Activated T-helper 1 cell treated with anti-CD3 and anti-CD28 coated beads, Interleukin-2, amount 50 U/mL, for 16 hours (primary cell): ENCODE measurements around the gene GPBP1L1.

Experiments
- DNase-seq, 2 donors: peaks; one replicate each; pipeline ENCODE4 v3.0.0-alpha.2; 2020; ENCODE audit warnings: low read depth in 1 of 2, low spot score in 1 of 2

The GPBP1L1 gene

GRCh38 chr1:45643321-45643720, 43.0 kb downstream of the GPBP1L1 start:
- DNase-seq = no peak

- no peak for DNase-seq
Observed at GRCh38 chr1:45640293-45640692, 46.0 kb downstream of the GPBP1L1 start.

GRCh38 chr1:45635211-45635610, 51.1 kb downstream of the GPBP1L1 start:
- no peak for DNase-seq

GRCh38 chr1:45630429-45630828, 55.9 kb downstream of the GPBP1L1 start:
- no peak for DNase-seq

- no peak for DNase-seq
Observed at GRCh38 chr1:45629035-45629434, 57.3 kb downstream of the GPBP1L1 start.

GRCh38 chr1:45623972-45624371, 62.4 kb downstream of the GPBP1L1 start, which contains the start of gene CCDC17:
Gene CCDC17, minus strand, starts transcription at chr1:45624054. Its CDS starts 145 bp downstream, at chr1:45623909.
- DNase-seq = no peak

- no peak for DNase-seq
Observed at GRCh38 chr1:45622524-45623394, 63.6 kb downstream of the GPBP1L1 start.

GRCh38 chr1:45621895-45622523, 64.3 kb downstream of the GPBP1L1 start:
- DNase-seq = no peak

GRCh38 chr1:45621501-45621836, 64.9 kb downstream of the GPBP1L1 start:
- no peak for DNase-seq

GRCh38 chr1:45620588-45621500, 65.5 kb downstream of the GPBP1L1 start:
- no peak for DNase-seq

GRCh38 chr1:45619149-45619921, 67.0 kb downstream of the GPBP1L1 start:
- DNase-seq = no peak

- no peak for DNase-seq
Observed at GRCh38 chr1:45617618-45618017, 68.7 kb downstream of the GPBP1L1 start.

- no peak for DNase-seq
Observed at GRCh38 chr1:45615885-45616284, 70.4 kb downstream of the GPBP1L1 start.

GRCh38 chr1:45612941-45613579, 73.3 kb downstream of the GPBP1L1 start:
- no peak for DNase-seq

- DNase-seq = no peak
Observed at GRCh38 chr1:45610589-45611226, 75.6 kb downstream of the GPBP1L1 start.

- DNase-seq = no peak
Observed at GRCh38 chr1:45608175-45609156, 77.9 kb downstream of the GPBP1L1 start.

GRCh38 chr1:45607404-45608074, 78.8 kb downstream of the GPBP1L1 start:
- no peak for DNase-seq

GRCh38 chr1:45604239-45604638, 82.1 kb downstream of the GPBP1L1 start:
- no peak for DNase-seq
